Cardiac muscle cell (in vitro differentiated cells and primary cell): ENCODE measurements around the gene DUSP5. TPM values are rescaled to one million over a fixed set of nuclear protein-coding genes. Genes with fewer than 3 reads are reported as not detected.

Experiments
- DNase-seq, 2 donors: peaks; one replicate each; pipeline versions ENCODE4 v3.0.0 to v3.0.0-alpha.2; 2010 to 2017; ENCODE audit warnings: low read depth in 1 of 2, low spot score in 1 of 2
- H3K27ac ChIP-seq: fragments of 200-600 bp; sonication (generic); 2 replicates; pipeline ENCODE4 v1.5.1; 2016
- H3K27me3 ChIP-seq: fragments of 200-600 bp; sonication (generic); 2 replicates; pipeline ENCODE4 v1.6.0; 2016; ENCODE audit warnings: control low read depth
- H3K36me3 ChIP-seq: fragments of 200-600 bp; sonication (generic); 2 replicates; pipeline ENCODE4 v1.5.1; 2016; ENCODE audit warnings: control low read depth
- H3K4me1 ChIP-seq: fragments of 200-600 bp; sonication (generic); 2 replicates; pipeline ENCODE4 v1.8.1; 2017; ENCODE audit warnings: low read depth, mild to moderate bottlenecking, mixed run types
- H3K4me3 ChIP-seq: fragments of 200-600 bp; sonication (generic); 2 replicates; pipeline ENCODE4 v1.5.1; 2016; ENCODE audit warnings: mild to moderate bottlenecking
- H3K9me3 ChIP-seq: fragments of 200-600 bp; sonication (generic); 2 replicates; pipeline ENCODE4 v1.5.1; 2017; ENCODE audit warnings: low read depth, mild to moderate bottlenecking, control low read depth
- polyA plus RNA-seq: library from polyadenylated mRNA; unstranded; fragments of >200 nt; fragmentation: Nextera tagmentation; extraction: Ambion mirVana; gene quantifications from 2 replicates; pipeline ENCODE4 v1.2.1, GENCODE V29; 2016
- total RNA-seq: library from RNA; depleted of rRNA; stranded (reverse); fragments of >200 nt; gene quantifications from 2 replicates; pipeline ENCODE4 v1.2.3, GENCODE V29; 2016
- TF ChIP-seq, protein P1 (sequence below): IDR thresholded peaks from 2 replicates; pipeline ENCODE4 v1.5.1; 2012; ENCODE audit warnings: low read depth, mild to moderate bottlenecking, low read length

DUSP5 gene
- total and polyA plus RNA-seq, 2 experiments from 2014 or later, result 64.1 to 82.1 TPM

DNA sequence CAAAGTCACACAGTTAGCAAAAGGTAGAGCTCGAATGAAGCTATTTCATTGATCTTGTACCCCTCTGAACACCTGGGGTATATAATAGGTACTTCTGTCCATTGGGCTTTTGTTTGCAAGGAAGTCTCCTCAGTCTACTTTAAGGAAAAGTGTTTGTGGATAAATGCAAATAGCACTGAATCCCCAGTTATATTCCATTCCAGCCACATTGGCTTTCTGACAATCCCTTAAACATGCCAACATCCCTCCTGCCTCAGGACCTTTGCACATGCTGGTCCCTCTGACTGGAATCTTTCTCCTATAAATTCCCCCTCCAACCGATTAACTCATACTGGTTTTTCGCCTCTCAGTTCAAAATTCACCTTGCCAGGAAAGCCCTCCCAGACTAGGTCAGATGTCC lies 17.1 kb downstream of the DUSP5 start:
- Histone ChIP-seq H3K9me3 (no peaks in the 10 kb centered on the region), H3K36me3 (peaks cover 26% of the 10 kb centered on the region), H3K27ac (no peak overlapping the region), H3K4me3 (no peak overlapping the region), H3K27me3 (no peaks in the 10 kb centered on the region), H3K4me1 (no peaks in the 10 kb centered on the region)
- no peak for DNase-seq
- TF ChIP-seq, protein P1, sequence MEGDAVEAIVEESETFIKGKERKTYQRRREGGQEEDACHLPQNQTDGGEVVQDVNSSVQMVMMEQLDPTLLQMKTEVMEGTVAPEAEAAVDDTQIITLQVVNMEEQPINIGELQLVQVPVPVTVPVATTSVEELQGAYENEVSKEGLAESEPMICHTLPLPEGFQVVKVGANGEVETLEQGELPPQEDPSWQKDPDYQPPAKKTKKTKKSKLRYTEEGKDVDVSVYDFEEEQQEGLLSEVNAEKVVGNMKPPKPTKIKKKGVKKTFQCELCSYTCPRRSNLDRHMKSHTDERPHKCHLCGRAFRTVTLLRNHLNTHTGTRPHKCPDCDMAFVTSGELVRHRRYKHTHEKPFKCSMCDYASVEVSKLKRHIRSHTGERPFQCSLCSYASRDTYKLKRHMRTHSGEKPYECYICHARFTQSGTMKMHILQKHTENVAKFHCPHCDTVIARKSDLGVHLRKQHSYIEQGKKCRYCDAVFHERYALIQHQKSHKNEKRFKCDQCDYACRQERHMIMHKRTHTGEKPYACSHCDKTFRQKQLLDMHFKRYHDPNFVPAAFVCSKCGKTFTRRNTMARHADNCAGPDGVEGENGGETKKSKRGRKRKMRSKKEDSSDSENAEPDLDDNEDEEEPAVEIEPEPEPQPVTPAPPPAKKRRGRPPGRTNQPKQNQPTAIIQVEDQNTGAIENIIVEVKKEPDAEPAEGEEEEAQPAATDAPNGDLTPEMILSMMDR, result no peak

DNA sequence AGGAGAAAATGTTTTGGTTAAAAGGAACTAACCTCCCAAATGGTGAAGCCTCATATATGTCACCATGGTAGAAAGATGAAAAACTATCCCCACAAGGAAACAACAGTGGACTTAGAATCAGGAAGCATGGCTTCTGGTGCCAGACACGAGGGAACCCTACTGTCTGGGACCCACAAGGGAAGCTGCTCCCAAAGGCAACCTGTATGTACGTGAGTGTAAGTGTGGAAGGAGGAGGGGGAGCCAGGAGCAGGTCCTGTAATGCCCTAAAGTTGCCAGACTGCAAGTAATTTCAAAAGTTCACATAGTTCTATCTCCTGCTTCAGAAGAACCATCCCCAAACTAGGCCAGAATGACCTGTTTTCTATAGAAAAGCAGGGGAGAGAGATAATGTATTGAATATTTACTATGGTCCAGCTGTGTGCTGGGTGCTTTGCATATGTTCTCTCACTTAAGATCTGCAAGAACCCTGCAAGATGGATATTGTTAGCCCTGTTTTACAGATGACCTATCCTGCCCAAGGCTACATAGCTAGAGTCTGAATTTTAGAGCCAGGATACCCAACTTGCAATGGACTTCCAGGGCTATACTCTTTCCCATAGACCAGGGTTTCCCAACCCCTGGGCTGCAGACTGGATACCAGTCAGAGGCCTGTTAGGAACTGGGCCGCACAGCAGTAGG lies 19.2 kb downstream of the DUSP5 start:
- Histone ChIP-seq H3K27ac (no peak overlapping the region), H3K36me3 (peaks cover 5% of the 10 kb centered on the region), H3K9me3 (no peaks in the 10 kb centered on the region), H3K27me3 (no peaks in the 10 kb centered on the region), H3K4me1 (no peaks in the 10 kb centered on the region), H3K4me3 (no peak overlapping the region)
- TF ChIP-seq, protein P1, result no peak
- no peak for DNase-seq

DNA sequence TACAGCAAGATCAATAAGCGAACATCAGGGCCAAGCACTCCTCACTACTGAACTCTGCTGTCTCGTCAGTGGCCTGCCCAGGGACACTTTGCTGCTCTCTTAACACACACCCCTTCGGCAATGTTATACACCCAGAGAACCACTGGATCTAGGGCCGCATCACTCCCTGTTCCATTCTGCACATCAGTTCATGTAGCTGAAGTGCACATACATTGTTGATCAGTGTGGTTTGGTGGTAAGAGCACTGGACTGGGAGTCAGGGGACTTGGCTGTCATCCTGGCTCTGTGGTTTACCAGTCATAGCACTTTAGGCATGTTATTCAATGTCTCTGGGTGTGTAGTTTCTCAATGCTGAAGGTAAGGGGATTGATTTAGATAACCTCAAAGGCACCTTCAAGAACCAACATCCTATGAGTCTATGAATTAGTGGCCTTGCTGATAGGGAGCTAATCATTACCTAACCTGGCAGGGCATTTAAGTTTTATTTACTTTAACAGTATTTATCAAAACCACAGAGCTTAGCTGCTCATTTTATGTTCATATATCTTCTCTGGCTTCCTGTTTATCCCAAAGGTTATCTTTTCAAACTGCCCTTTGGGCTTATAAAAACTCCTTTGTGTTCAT lies 24.8 kb downstream of the DUSP5 start:
- no peak overlapping the region for H3K4me3 ChIP-seq
- H3K27ac ChIP-seq, result no peak overlapping the region
- no peaks in the 10 kb centered on the region for H3K27me3 ChIP-seq
- no peaks in the 10 kb centered on the region for H3K36me3 ChIP-seq
- H3K9me3 ChIP-seq, result no peaks in the 10 kb centered on the region
- peak in 1 of 2 donors; percentile 37 for DNase-seq
- TF ChIP-seq, protein P1, result no peak
- no peaks in the 10 kb centered on the region for H3K4me1 ChIP-seq

DNA sequence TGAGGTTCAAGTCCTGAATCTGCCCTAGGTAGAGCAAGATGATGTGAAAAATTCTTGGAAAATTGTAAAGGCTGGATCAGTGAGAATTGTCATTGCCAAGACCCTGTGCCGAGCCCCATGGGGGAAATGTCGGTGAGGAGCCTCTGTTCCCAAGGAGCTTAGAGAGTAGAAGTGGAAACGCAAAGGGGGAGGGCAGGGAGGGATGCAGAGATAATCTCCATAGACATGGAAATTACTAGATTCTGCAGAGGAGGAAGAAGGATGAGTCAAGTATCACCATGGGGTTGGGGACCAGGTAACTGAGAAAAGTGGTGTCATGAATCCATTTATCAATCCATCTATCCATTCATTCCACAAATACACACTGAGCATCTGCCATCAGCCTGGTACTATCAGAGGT lies 26.0 kb downstream of the DUSP5 start:
- TF ChIP-seq, protein P1, result no peak
- no peaks in the 10 kb centered on the region for H3K27me3 ChIP-seq
- H3K36me3 ChIP-seq, result no peaks in the 10 kb centered on the region
- H3K9me3 ChIP-seq, result no peaks in the 10 kb centered on the region
- no peaks in the 10 kb centered on the region for H3K4me1 ChIP-seq
- no peak overlapping the region for H3K4me3 ChIP-seq
- H3K27ac ChIP-seq, result no peak overlapping the region
- no peak for DNase-seq

DNA sequence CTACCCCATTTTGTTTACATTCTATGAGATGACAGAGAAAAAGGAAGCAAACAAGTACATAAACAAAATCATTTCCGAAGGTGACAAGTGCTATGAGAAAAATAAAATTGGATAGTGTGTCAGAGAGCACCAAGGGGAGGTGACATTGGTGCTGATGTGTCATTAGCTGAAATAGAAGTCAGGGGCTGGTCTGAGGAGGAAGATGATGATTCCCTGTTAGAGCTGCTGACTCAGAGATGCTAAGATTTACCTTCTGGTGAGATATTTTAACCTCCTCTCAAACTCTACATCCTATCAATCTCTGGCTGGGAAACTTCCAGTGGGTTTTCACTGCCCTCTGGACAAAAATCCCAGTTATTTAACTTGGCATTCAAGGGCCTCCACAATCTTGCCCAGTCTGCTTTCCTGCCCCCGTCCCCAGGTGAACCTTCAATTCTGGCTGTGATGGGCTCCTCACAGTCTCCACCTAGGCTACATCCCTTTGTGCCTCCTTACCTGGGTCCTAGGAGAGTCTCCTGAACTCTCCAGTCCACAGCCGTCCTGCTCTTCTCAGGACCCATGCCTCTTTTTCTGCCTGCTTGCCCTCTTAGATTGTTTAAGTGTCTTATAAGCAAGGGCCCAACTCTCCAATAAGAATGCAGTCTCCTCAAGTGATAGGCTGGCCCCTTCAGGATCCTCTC lies 26.6 kb downstream of the DUSP5 start:
- Histone ChIP-seq H3K27ac (no peak overlapping the region), H3K27me3 (no peaks in the 10 kb centered on the region), H3K4me3 (no peak overlapping the region), H3K4me1 (no peaks in the 10 kb centered on the region), H3K9me3 (no peaks in the 10 kb centered on the region), H3K36me3 (no peaks in the 10 kb centered on the region)
- DNase-seq, result no peak
- TF ChIP-seq, protein P1, result no peak
